ENCODE measurements around the gene MOB2. TPM values are rescaled to one million over a fixed set of nuclear protein-coding genes. Genes with fewer than 3 reads are reported as not detected.

Gene MOB2
- total RNA-seq, 2 experiments from 2014 or later: 15.3 TPM

DNA sequence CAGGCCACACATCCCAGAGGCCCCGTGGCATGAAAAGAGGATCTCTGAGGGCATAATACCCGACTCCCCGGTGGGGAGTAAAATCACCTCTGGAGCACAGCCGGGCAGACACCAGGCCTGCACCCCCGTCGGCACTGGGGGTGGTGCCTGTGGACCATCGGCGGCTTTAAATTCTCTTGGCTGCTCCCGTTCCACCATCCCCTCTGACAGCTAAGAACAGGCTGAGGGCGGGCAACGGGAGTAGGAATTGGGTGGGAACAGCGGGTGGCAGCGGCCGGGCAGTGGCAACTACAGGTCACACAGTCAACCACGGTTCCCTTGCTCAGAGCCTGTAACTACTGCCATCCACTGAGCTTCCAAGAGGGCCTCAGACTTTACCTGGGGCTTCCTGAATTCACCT, 40.2 kb upstream of the MOB2 start:
- Mint-ChIP-seq H3K4me1 (peaks cover 22% of the 10 kb centered on the region), H3K27ac (no peak overlapping the region), H3K9me3 (ENCODE audit: low read depth) (no peaks in the 10 kb centered on the region), H3K27me3 (no peaks in the 10 kb centered on the region), H3K4me3 (no peak overlapping the region), H3K36me3 (ENCODE audit: low read depth) (peaks cover under 1% of the 10 kb centered on the region)
- CTCF ChIA-PET: interaction anchor here (0.6 to 1.2 kb wide), 4 partner anchors 10 to 355 kb away, joined by 3 to 5 read pairs (median 4); no protein-coding TSS in a partner anchor
- intact Hi-C loops (cut with DNase I, micrococcal nuclease): no loop called here
- POLR2A ChIA-PET: no interaction called here
- no peak for DNase-seq
- no peak for ATAC-seq

DNA sequence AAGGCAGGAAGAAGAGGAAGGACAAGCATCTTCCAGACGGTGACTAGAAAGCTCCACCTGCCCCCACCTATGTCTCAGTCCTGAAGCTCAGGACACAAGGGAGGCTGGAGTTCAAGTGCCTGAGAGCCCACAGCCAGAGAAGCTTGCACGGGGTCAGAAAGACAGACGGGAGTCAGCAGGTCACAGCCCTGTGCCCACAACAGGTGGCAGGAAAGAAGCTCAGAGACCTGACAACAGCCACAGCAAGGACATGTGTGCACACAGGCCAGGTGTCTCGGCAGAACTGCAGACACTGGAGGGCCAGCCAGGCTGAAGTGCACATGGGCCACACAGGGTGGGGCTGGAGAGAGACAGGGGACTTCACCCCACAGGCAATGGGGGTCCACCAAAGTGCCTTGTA, 37.2 kb upstream of the MOB2 start:
- peaks cover 20% of the 10 kb centered on the region for H3K4me1 Mint-ChIP-seq
- intact Hi-C loops (cut with DNase I, micrococcal nuclease): no loop called here
- H3K27ac Mint-ChIP-seq: no peak overlapping the region

DNA sequence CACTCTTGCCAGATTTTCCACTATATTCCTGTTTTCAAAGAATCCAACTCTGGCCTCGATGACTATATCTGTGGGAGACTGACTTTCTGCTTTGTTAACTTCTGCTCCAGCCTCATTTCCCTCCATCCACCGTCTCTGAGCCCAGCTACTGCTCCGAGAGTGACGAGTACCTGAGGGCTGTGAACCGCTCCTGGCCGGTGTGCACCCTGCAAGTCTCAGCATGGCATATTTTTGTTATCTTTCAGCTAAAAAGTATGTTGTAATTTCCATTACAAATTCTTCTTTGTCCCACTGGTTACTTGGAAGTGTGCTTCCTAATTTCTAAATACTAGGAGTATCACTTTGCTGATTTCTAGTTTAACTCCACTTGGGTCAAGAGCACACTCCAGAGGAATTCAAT, 36.5 kb upstream of the MOB2 start:
- H3K27ac Mint-ChIP-seq: no peak overlapping the region
- ATAC-seq: no peak
- H3K4me3 Mint-ChIP-seq: no peak overlapping the region
- H3K9me3 Mint-ChIP-seq (ENCODE audit: low read depth): no peaks in the 10 kb centered on the region
- no peaks in the 10 kb centered on the region for H3K36me3 Mint-ChIP-seq (ENCODE audit: low read depth)
- ChIA-PET CTCF (interaction anchor here (0.9 to 1.4 kb wide), 3 partner anchors 8 to 52 kb away, joined by 3 to 4 read pairs (median 3); no protein-coding TSS in a partner anchor), POLR2A (no interaction called here)
- intact Hi-C loops (cut with DNase I, micrococcal nuclease): no loop called here
- no peak for DNase-seq
- no peaks in the 10 kb centered on the region for H3K27me3 Mint-ChIP-seq
- peaks cover 21% of the 10 kb centered on the region for H3K4me1 Mint-ChIP-seq

More for the DNA sequence above, 37.2 kb upstream of the MOB2 start:
- POLR2A ChIA-PET: no interaction called here
- no peaks in the 10 kb centered on the region for H3K9me3 Mint-ChIP-seq (ENCODE audit: low read depth)
- H3K27me3 Mint-ChIP-seq: no peaks in the 10 kb centered on the region
- ATAC-seq (no peak), DNase-seq (no peak)
- H3K36me3 Mint-ChIP-seq (ENCODE audit: low read depth): no peaks in the 10 kb centered on the region
- H3K4me3 Mint-ChIP-seq: no peak overlapping the region
- CTCF ChIA-PET: interaction anchor here (0.7 to 1.4 kb wide), 2 partner anchors 9 to 438 kb away, joined by 3 to 4 read pairs; no protein-coding TSS in a partner anchor

DNA sequence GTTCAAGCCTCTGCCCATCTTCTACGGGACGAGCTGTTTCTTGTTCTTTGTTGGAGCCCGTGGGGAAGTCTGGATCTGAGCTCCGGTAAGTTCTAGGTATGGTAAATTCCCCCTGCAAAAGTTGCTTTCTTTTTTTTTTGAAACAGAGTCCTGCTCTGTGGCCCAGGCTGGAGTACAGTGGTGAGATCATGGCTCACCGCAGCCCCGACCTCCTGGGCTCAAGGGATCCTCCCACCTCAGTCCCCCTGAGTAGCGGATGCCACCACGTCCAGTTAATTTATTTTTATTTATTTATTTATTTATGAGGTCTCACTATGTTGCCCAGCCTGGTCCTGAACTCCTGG, 35.5 kb upstream of the MOB2 start:
- Mint-ChIP-seq H3K27ac (no peak overlapping the region), H3K9me3 (ENCODE audit: low read depth) (no peaks in the 10 kb centered on the region), H3K4me3 (no peak overlapping the region), H3K27me3 (no peaks in the 10 kb centered on the region), H3K36me3 (ENCODE audit: low read depth) (no peaks in the 10 kb centered on the region), H3K4me1 (peaks cover 25% of the 10 kb centered on the region)
- intact Hi-C loops (cut with DNase I, micrococcal nuclease): no loop called here
- ChIA-PET POLR2A (no interaction called here), CTCF (interaction anchor here (0.9 kb wide), 1 partner anchor 16 kb away, joined by 3 read pairs; no protein-coding TSS in a partner anchor)
- ATAC-seq (no peak), DNase-seq (no peak)

DNA sequence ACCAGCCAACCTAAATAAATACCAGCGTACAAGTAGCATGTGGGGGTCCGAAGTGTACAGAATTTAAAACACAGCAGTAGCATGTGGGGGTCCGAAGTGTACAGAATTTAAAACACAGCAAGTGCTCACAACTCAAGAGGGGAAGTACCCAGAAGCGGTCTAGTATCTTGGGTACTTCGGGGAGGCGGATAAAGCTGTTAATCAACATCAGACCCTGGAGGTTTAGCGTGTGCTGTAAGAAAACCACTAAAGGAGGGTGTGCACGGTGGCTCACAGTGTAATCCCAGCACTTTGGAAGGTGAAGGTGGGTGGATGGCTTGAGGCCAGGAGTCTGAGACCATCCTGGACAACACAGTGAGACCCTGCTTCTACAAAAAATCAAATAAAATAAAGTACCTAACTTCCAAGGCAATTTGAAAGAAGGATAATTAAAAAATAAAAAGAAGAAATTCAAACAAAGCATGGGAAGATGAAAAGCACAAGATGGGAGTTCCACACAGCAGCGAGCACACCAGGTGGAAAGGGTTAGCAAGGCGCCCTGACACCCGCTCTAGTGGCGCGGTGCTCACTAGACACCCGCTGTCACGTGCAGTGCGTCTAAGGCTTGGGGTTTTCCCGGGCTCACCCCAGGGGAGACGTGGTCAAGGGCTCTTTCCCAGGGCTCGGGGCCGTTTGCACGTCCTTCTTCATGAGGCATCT, 35.0 kb upstream of the MOB2 start:
- no peak overlapping the region for H3K27ac Mint-ChIP-seq
- no peak overlapping the region for H3K4me3 Mint-ChIP-seq
- POLR2A ChIA-PET: no interaction called here
- DNase-seq: no peak
- intact Hi-C loops (cut with DNase I, micrococcal nuclease): no loop called here
- CTCF ChIA-PET: interaction anchor here (0.9 kb wide), 1 partner anchor 16 kb away, joined by 3 read pairs; no protein-coding TSS in a partner anchor
- no peaks in the 10 kb centered on the region for H3K36me3 Mint-ChIP-seq (ENCODE audit: low read depth)
- H3K9me3 Mint-ChIP-seq (ENCODE audit: low read depth): no peaks in the 10 kb centered on the region
- H3K4me1 Mint-ChIP-seq: peaks cover 28% of the 10 kb centered on the region
- no peaks in the 10 kb centered on the region for H3K27me3 Mint-ChIP-seq
- no peak for ATAC-seq

DNA sequence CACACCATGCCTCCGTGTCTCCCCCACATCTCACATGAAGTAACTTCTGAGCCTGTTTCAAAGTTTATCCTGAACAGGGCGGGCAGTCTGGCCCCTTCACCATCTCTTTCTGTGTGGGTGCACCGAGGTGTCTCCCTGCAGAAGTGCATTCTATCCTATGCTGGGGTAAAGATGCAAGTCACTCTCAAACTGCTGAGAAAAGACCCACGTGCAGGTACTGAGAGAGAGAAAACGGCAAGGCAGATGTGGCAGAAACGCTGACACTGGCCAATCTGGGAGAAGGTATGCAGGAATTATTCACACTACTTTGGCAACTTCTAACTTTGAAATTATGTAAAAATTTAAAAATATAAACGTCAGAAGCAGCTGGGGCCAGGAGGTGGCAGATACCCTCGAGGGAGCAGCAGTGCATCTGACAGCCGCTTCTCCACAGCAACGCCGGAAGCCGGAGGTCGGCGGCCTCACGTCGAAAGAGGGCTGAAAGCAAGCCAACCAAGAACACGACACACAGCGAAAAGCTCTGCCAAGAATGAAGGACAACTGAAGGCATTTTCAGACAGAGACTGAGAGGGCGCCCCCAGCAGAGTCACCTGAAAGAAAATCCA, 34.2 kb upstream of the MOB2 start:
- ChIA-PET CTCF (no interaction called here), POLR2A (no interaction called here)
- Mint-ChIP-seq H3K36me3 (ENCODE audit: low read depth) (no peaks in the 10 kb centered on the region), H3K4me1 (peaks cover 35% of the 10 kb centered on the region), H3K27me3 (no peaks in the 10 kb centered on the region), H3K9me3 (ENCODE audit: low read depth) (no peaks in the 10 kb centered on the region), H3K27ac (no peak overlapping the region), H3K4me3 (no peak overlapping the region)
- intact Hi-C loops (cut with DNase I, micrococcal nuclease): no loop called here
- DNase-seq (no peak), ATAC-seq (no peak)

DNA sequence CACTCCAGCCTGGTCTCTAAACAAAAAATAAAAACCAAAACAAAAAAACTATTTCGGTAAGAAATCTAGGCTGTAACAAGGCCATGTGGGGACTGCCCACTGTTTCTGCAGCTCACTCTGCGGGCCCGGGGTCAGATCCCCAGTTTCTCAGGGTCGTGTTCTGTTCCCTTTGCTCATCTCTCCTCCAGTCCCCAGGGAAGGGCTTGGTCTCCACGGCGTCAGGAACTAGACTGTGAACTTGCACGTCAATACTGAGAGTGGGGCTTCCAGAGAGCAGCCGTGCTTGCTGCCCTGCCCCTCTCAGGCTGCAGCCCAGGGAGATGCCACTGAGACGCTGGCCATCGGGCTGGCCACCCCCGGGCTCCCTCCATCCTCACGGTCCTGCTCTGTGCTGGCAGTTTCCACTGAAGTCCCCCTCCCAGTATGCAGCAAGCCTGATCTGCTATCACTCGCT, 33.7 kb upstream of the MOB2 start:
- ATAC-seq (no peak), DNase-seq (no peak)
- Mint-ChIP-seq H3K27me3 (no peaks in the 10 kb centered on the region), H3K4me1 (peaks cover 40% of the 10 kb centered on the region), H3K9me3 (ENCODE audit: low read depth) (no peaks in the 10 kb centered on the region), H3K36me3 (ENCODE audit: low read depth) (no peaks in the 10 kb centered on the region), H3K27ac (no peak overlapping the region), H3K4me3 (no peak overlapping the region)
- intact Hi-C loops (cut with DNase I, micrococcal nuclease): no loop called here
- ChIA-PET CTCF (no interaction called here), POLR2A (no interaction called here)

DNA sequence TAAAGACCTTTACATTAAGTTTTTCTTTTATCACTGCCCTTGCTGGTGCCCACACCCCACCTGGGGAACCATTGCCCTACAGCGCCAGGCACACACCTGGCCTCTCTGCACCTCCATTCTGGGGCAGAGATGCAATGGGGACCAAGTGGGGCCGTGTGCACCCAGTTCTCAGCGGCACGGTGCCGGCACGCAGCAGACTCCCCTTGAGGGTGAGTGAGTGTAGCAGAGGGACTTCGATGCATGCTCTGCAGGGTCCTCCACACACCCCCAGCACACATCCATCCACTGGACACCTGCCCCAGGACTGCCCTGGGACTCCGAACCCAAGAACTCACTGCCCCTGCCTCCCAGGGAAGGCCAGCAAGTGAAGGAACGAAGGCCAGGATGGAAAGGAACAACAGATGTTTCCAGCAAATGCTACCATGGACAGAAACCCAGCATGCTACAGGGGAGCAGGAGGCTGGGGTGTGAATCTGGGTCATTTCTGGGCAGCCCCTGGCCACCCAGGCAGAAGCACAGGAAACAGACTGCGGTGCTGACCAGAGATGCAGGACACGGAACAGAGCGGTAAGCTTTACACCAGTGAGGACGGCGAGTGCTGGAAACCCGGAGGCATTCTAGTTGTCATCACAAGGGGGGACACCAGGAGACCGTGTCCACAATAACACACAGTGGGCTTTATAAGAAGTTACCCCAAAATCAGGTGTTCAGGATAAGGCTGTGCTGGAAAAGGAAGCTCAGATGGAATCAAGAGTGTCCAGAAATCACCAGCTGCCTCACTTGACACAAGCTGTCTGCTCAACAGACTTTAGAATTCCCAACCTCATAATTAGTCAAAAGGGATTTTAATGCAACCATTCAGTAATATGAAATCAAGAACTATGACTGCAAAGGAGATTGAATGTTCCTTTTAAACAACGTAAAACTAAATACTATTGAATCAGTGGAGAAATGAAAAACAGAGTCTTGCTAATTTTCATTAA, 32.7 kb upstream of the MOB2 start:
- POLR2A ChIA-PET: no interaction called here
- DNase-seq (no peak), ATAC-seq (no peak)
- H3K4me1 Mint-ChIP-seq: peaks cover 42% of the 10 kb centered on the region
- H3K27me3 Mint-ChIP-seq: no peaks in the 10 kb centered on the region
- H3K27ac Mint-ChIP-seq: no peak overlapping the region
- CTCF ChIA-PET: no interaction called here
- H3K9me3 Mint-ChIP-seq (ENCODE audit: low read depth): no peaks in the 10 kb centered on the region
- no peaks in the 10 kb centered on the region for H3K36me3 Mint-ChIP-seq (ENCODE audit: low read depth)
- intact Hi-C loops (cut with DNase I, micrococcal nuclease): loop anchor here (5.0 to 10.0 kb wide), 4 partner anchors 67 to 675 kb away; partner anchors contain the start of genes POLR2L (in 1 of the 2) and TSPAN4 (in 1 of the 2)
- H3K4me3 Mint-ChIP-seq: no peak overlapping the region

DNA sequence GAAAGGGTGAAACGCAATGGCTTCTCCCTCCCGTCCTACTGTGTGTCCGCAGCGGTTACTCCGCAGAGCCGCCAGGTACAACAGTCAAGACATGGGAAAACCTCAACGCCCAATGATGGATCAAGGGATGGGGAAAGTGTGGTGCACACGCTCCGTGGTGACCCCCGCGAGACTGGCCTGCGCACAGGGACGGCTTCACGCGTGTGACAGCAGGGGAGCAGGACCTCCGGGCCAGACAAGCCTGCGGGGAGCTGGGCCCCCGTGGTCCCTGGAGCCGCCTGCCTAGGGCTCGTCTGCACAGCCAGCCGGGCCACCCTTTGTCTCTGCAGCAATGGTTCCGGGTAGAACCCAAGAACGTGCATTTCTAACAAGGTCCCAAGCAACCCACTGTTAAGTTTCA, 31.7 kb upstream of the MOB2 start:
- ChIA-PET POLR2A (no interaction called here), CTCF (interaction anchor here (0.6 kb wide), 1 partner anchor 504 kb away, joined by 3 read pairs; no protein-coding TSS in a partner anchor)
- no peaks in the 10 kb centered on the region for H3K27me3 Mint-ChIP-seq
- ATAC-seq: no peak
- H3K27ac Mint-ChIP-seq: no peak overlapping the region
- H3K4me1 Mint-ChIP-seq: peaks cover 42% of the 10 kb centered on the region
- H3K9me3 Mint-ChIP-seq (ENCODE audit: low read depth): no peaks in the 10 kb centered on the region
- no peak overlapping the region for H3K4me3 Mint-ChIP-seq
- intact Hi-C loops (cut with DNase I, micrococcal nuclease): loop anchor here (5.0 to 10.0 kb wide), 4 partner anchors 66 to 674 kb away; partner anchors contain the start of genes POLR2L (in 1 of the 2) and TSPAN4 (in 1 of the 2)
- DNase-seq: no peak
- H3K36me3 Mint-ChIP-seq (ENCODE audit: low read depth): no peaks in the 10 kb centered on the region

DNA sequence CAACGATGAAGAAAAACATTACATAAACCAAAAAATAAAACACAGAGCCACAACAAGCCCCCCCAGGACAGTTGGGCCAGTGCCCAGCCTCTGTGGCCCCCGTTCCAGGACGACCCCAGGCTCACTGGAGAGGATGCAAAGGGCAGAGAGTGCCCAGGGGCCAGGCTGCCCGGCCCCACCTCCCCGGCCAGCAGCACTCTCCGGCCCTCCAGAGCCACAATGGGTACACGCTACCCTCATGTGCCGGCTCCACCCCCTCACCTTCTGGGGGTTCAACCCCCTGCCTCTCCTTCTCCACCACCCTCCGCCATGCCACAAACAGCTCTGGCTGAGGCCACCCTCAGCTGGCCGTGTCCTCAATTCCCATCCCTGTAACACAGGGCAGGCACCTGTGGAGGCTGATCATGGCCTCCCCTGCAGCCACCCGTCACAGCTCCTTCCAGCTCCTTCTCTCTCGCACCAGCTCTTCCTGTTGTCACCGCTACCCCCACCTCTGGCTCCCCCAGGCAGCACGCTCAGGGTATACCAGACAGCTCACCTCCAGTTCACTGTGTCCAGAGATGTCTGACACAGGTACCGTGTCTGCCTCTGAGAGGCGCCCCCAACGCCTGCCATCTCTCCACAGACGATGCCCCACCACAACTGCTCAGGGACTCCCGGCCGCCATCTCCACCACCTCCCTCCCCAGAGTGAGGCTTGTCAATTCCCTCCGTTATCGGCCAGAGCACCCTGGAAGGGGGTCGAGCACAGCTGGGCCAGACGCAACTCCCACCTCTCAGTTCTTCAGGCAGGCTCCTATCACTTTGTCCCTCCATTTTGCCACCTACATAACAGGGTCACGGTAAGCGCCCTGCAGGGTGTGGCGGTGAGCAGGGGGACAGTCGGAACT, 30.8 kb upstream of the MOB2 start:
- Mint-ChIP-seq H3K4me1 (peaks cover 41% of the 10 kb centered on the region), H3K9me3 (ENCODE audit: low read depth) (no peaks in the 10 kb centered on the region), H3K36me3 (ENCODE audit: low read depth) (no peaks in the 10 kb centered on the region), H3K27me3 (no peaks in the 10 kb centered on the region), H3K27ac (no peak overlapping the region), H3K4me3 (no peak overlapping the region)
- POLR2A ChIA-PET: no interaction called here
- intact Hi-C loops (cut with DNase I, micrococcal nuclease): loop anchor here (5.0 to 10.0 kb wide), 4 partner anchors 65 to 673 kb away; partner anchors contain the start of genes POLR2L (in 1 of the 2) and TSPAN4 (in 1 of the 2)
- ATAC-seq: no peak
- no peak for DNase-seq
- CTCF ChIA-PET: interaction anchor here (0.6 kb wide), 2 partner anchors 9 to 505 kb away, joined by 3 to 5 read pairs; no protein-coding TSS in a partner anchor
